Embryonic facial prominence (tissue), 1 donor: ENCODE measurements around the gene ZBTB20.

ENCODE experiments used
- DNase-seq: peaks from one replicate; pipeline ENCODE4 v3.0.0-alpha.2; 2016; ENCODE audit errors: extremely low spot score

ZBTB20 gene

DNA sequence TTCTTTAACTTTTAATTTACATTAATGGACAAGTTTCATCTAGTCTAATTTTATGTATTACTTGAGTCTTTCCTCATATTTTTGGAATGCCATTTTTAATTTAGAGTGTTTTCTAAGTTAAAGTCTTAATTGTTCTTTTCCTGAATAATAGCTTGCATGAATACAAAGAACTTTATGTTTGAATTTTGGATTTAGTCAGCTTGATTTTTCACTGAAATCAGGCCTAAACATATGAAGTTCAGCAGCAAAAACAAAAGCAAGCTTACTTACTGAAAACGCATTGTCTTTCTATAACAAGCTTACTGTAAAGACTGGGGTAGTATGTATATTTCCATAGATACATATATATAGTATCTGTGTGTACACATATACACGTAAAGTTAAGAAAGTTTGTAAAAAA lies 126.0 kb downstream of the ZBTB20 start:
- no peak for DNase-seq

DNA sequence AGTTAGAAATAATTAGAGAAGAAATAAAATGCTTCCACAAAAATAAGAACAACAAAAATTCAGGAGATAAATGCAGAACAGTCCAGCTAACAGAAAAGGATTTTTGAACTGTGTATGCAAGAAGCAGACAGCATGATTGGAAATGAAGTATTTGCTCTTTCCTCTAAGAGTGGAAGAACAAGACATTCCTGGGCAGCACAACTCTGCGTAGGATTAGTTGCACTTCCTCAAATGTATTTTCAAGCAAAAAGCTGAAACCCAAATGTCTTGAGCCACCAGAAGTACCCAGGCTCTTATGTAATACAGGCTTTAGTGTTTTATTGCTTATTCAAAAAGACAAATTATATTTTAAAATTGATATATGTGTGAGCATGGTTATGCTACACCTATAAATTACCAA lies 127.2 kb downstream of the ZBTB20 start:
- no peak for DNase-seq

DNA sequence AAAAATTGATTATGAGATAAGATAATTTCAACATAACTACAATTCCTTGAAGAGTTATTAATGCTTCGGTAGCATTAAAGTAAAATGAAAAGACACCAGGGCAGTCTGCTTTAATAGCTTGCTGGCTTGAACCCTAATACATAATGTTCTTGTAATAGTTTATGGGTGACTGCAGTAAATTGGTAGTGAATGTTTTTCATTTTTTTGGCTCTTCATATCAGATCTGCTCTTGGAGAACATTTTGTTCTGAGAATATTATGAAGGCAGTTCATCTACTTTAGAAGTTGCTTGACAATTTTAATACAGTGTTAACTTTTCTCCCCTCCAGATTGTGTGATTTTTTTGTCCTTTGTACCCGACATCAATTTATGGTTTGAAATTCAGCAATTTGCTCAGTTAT lies 128.4 kb downstream of the ZBTB20 start:
- no peak for DNase-seq

DNA sequence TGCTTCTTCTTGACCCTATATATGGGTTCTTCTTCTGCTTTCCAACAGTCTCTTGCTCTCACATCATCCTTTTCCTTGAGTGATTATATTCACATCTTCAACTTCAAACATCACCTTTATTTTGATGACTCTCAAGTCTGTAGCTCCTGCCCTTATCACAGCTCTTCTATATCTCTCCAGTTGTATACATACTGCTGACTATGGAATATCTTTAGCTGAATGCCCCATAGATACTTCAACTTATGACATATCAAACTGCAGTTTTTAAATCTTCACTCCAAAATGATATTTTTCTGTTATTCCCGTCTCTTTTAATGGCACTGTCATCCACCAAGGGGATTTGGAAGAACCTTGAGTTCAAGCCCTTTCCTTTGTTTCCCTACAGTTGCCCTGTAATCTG lies 139.1 kb downstream of the ZBTB20 start:
- DNase-seq: no peak

DNA sequence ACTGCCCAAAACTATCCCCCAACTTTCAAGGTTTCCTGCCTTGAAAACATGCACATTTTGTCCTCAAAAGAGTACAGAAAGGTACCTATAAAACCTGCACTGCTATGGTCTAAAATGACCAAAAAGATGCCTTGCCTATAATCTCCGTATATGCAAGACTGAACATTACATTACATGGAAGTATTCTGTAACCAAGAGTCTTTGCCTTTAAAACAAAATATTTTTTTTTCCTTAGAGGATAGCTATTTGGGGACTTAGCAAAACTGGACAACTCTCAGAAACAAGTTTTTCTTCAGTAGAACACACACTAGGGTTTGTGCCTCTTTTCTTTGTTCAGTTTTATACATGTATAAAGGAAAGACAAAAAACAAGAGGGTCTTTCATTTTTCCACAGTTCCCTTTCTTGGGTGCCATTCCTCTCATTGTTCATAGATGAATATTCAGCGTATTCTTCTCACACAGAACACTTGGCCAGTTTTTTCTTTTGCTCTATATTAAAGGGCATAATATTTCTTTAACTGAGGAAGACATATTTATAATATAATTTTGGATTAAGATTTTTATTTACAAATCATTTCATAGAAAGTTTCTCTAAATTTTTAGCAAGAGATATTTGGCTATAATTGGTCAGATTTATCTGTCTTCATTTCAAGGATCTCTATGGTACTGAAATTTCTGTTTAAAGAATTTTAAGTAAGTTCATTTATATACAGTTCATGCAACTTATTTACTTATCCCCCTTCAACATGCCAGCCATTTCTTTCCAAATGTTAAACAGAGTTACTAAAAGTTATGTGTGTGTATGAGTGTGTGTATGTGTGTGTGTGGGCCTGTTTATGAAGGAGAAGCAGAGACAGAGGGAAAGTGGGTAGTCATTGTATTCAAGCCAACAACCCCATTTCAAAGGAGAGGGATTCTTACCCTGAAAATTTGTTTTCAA lies 142.6 kb downstream of the ZBTB20 start:
- no peak for DNase-seq

DNA sequence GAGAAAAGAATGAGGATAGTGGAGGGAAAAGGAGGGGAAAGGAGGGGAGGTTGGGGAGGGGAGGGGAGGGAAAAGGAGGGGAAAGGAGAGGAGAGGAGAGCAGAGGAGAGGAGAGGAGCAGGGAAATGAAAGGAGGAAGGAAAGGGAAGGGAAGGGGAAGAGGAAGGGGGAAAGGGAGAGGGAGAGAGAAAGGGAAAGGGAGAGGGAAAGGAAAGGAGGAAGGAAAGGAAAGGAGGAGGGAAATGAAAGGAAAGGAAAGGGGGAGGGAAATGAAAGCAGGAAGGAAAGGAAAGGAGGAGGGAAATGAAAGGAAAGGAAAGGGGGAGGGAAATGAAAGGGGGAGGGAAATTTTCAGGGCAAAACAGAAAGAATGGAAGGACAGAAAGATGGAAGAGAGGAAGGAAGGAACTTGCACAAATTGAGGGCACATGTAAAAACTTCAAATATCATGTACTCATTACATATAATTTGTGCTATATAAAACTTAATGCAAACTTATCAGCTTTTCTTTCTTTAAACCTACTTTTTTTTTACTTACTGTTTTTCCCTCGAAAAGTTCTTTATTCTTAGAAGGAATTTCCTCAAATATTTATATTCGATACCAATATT lies 148.0 kb downstream of the ZBTB20 start:
- DNase-seq: no peak

DNA sequence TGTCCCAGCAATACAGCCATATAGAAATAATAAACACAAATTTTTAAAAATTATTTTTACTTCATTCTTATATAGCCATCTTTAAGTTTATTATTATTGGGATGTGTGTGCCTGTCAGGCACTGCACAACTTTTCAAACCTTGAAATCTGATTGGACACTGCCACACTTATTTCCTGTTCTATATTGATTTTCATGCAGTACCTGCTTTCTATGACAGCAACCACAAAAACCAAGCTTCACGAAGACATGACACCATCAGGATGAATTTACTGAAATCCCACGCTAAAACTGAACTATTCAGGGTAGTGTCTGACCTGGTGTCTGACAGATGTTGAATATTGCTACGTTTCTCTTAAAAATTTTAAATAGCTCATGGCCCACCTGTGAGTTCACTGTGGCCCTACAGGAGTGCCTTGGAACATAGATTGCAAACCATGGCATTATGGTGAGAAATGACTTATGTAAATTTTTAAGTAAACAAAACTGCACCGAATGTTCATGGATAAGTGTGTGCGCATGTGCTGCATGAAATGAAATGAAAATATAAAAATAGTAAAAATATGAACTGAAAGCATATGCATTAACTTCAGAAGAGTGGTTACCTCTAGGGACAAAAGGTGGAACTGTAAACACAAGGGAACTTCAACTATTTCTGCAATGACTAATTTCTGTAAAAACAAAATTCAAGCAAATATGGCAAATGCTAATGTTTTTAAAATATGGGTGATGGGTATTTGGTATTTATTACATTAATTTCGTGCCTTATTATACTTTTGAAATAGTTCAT lies 152.3 kb downstream of the ZBTB20 start:
- DNase-seq: no peak

DNA sequence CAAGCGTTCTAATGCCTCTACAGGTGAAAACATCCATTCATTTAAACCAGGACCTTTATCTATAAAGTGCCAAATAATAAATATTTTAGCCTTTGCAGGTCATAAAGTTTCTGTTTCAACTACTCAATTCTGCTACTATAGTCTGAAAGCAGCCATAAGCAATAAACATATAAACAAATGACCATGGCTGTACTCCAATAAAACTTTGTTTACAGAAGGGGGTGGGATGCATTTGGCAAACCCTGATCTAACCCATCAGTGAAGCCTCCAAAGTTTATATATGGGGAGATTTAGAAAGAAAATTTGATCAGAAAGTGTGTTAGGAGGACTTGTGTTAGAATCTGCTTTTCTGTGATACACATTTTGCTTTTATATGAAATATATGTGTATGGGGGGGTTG lies 161.3 kb downstream of the ZBTB20 start:
- DNase-seq: no peak

DNA sequence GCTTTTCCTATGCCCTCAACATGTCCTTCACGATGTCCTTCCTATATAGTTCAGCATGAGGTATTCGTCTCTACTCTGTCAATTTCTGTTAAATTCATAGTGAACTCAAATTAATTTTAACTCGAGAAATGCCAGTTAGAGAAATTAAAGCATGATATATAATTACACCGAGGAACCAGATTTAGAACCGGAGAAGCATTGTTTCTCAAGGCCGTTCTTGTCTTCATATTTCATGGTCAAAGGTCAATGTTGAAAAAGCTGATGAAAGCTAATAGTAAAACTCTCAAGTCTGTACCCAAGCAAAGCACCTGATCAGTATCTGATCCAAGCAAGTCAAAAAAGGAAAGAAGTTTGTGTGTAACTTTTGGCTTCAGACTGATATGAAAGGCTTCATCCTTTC lies 163.8 kb downstream of the ZBTB20 start:
- DNase-seq: no peak

DNA sequence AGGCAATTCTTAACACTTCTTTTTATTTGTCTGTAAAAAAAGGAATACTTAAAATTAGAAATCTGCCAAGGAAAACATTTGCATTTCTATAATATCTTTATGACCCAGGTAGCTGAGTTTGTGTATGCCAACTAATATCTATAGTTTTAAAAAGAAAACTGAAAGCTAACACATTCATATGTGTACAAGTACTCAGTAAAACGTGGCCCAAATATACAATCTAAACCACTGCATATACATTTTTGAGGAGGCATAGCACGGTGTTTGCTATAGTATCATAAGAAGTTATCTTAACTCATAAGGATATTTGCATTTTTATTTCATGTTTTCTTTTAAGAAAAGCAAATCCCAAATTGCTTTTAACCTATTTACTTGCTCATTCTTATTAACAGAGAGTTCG lies 172.7 kb downstream of the ZBTB20 start:
- DNase-seq: no peak

DNA sequence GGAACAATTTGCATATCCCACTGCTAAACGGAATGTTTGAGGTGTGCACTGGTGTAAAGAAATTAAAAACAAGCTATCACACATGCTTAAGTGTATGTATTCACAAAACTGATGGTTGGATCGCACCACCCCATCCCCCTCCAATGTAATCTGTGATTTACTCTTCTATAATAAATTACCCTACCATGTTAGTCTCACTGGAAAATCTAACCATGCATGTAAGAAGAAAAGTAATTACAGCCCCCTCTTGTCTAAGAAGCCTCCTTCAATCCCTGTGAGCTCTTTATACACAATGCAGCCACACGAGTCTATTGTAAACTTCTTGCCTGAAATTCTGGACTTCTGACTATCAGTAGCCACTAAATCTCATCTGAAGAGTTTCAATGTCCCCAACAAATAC lies 173.6 kb downstream of the ZBTB20 start:
- DNase-seq: no peak

DNA sequence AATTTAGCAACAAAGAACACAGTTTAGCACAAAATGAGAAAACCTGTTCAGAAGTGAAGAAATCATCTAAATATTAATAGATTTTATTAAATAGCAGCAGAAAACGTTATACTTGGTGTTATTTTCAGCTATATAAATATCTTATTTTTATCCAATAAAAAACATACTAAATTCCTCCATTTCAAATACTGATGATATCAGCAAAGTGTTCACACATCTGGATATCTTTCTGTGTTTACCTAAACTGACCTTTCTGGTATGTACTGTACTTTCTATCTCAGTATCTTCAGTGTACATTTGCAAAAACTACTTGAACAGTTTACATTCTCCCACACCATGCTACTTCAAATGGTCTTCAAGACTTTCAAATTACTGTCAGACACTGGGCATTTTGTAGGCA lies 179.9 kb downstream of the ZBTB20 start:
- no peak for DNase-seq

DNA sequence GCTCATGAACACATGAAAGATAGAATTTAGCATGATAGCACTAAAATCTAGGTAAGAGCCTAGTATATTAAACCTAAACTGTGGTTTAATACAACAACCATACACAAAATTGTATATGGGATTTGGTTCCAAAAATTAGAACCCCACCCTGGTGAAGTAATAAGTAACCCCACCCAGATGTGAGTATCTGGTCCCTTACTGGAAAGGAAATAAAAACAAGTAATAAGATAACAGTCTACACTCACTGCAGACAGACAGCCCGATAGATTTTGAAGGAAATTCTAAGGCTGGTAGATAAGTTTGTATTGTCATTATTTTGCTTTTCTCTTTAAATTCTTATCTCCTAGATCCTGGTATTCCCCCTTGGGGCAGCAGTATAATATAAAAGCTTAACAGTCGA lies 184.9 kb downstream of the ZBTB20 start:
- no peak for DNase-seq

DNA sequence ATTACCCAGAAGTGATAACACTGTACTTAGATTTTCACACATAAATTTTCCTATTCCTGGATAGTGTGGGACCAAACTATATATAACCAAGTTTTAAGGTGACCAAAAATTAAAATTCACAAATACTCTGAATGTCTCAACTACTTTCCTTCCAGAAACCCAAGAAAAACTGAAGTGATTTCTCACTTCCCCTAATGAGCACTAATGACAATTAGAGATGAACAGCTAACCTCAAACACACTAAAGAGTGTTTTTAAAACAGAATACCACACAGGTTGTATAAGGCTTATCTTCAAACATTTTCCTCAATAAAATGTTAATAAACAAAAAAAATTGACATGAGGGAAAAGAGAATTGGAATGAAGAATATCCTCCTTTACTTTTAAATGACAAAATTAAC lies 188.2 kb downstream of the ZBTB20 start:
- DNase-seq: no peak

DNA sequence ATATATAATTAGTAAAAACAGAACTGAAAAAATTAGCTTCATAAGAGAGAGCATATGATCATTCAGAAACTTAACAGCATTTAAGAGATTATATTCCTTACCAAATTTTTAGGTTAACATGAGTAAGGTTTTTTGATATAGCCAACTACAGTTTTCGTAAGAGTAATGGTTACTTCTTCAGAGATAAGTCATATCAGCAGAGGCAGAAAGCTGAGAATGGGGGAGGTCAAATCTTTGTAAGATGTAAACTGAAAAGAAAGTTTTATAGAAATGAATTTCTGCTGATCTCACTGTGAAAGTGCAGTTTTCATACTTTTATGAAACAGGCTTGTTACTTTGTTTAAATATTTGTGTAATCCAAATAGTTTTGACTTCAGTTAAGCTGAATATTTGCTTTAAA lies 193.3 kb downstream of the ZBTB20 start:
- no peak for DNase-seq

DNA sequence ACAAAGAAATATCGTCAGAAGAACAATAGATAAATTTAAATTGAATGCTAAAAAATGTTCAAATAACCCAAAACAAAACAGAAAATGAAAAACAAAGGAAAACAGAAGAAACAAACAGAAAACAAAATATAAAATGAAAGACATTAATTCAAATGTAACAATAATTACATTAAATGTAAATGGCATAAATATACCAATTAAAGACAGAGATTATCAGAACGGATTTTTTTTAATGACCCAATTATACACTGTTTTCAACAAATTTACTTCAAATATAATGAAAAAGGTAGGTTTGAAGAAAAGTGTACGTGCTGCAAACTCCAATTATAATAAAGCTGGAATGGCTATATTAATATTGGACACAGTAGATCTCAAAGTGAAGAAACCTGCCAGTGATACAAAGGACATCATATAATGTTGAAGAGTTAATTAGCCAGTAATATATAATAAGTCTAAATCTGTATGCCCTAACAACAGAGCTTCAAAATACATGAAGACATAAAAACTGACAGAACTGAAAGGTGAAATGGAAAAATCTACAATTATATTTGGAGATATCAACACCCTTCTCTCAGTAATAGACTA lies 193.8 kb downstream of the ZBTB20 start:
- no peak for DNase-seq

DNA sequence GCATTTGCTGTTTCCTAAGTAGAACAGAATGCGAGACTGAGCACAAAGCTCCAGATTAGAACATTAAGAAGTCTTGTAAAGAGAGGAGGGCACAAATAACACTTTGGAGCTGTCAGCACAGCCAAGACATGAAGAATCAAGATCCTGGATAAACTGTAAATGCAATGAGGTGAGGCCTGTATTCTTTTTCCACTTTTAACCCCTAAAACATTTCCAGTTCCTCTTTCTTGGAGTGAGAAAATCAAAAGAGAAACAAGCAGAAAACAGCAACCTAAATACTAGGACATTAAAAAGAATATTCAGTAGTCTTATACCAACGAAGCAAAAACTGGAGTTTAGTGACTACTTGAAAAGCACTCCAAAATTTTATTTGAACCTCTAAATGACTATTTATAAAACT lies 204.3 kb downstream of the ZBTB20 start:
- no peak for DNase-seq

DNA sequence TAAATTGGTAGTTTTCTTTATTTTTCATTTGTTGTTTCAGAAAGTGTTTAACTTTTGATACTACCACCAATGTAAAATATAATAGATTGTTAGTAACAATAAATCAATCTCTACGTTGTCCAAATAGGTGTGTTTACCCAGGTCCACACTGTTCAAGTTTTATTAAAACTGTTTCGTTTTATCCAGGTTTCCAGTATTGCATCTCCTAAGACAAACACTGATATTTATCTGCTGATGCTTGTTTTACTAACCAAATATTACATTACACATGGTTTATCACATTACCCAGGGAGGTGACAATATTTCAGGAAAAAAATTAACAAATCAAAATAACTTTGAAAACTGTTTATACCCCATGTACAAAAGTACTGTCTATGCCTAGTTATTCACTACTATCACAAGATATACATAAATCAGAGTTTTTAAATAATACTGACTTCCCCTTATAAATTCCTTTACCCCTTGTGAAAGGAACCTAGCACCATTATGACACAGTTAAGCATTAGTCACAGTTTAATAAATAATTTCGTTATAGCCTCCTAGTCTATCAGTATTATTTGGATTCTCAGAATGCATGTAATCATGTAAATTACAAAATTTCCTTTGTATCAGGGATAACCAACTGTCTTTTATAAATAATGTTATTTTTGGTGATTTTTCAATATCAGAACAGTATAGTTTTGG lies 205.3 kb downstream of the ZBTB20 start:
- no peak for DNase-seq

DNA sequence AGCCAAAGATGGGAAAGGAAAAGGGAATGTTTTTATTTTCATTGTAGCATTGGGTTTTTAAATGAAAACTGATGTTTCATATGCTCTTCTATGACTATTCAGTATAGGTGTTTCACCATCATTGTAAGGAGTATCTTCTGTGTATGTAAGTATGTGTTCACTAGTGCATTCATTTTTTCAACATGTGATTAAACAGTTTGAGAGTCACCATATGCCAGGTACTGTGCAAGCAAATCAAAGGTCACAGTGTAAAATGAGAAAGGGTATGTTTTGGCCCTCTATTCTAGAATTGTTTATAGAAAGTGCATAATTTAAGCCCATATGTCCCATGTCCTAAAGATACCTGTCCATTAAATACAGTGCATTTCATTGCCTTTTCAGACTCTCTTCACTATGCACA lies 207.2 kb downstream of the ZBTB20 start:
- no peak for DNase-seq

DNA sequence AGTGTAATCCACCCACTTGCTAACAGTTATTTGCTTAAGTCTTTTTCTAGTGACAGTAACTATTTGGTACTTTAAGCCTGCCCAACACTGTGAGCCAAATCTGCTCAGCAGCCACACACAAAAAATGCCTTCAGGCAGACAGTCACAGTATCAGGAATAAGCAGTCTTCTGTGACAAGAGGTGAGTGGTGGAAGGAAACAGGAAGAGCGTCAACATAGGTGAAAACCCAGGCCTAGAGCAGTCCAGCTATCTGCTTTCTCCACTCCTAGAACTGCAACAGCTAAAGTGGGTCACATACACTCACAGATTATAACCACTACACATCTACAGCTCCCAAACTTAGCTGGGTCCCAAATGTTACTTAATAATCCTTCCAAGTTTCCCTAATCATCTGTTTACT lies 213.7 kb downstream of the ZBTB20 start:
- DNase-seq: no peak

DNA sequence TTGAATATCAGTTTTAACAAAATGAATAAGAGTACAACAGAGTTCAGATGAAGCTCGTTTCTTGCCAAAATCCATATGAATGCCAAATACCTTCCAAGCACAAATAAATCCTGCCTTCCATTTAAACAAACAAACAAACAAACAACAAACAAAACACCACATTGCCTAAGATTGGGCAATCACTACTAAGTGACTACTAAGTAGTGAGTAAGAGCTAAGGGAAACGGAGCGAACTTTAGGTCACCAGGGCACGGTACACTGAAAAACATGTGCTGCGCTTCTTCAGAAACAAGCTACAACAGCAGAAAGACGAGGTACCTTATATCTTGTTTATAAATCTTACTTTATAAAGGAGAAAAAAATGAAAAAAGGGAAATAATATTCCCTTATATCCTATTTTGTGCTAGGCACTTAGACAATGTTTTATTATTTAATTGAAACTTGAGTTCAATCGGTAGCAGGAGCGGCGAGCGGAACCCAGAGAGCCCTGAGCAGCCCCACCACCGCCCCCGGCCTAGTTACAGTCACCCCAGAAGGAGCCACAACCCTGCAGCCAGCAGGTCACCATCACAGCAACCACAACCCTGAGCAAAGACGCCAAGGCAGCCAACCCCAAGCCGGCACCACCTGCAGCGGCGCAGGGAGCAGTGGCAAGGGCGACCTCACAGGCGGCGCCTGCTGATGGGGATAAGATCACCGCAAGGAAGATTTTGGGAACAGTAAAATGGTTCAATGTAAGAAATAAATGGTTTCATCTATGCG lies 216.9 kb downstream of the ZBTB20 start:
- DNase-seq: no peak
